Neural cell (in vitro differentiated cells): ENCODE data around the gene NAA38. TPM values are rescaled to one million over a fixed set of nuclear protein-coding genes. Genes with fewer than 3 reads are reported as not detected.

Experiments used
- REST ChIP-seq: IDR thresholded peaks from 2 replicates; pipeline ENCODE4 v1.6.1; 2012; ENCODE audit warnings: borderline replicate concordance
- polyA plus RNA-seq: library from polyadenylated mRNA; depleted of rRNA; stranded (reverse); fragments of >200 nt; gene quantifications from 2 replicates; pipeline ENCODE4 v1.2.3, GENCODE V29; 2014
- small RNA-seq, 3 experiments: library from RNA; depleted of rRNA; stranded (forward); fragments of <200 nt; gene quantifications; one replicate each; pipeline ENCODE3, GENCODE V24; 2012

Gene NAA38
- polyA plus RNA-seq, 1 donor from 2014 or later, result 110 TPM

GRCh38 chr17:7807206-7807605 lies 50.2 kb downstream of the NAA38 start (continued):
- no peak for TF ChIP-seq REST

Small RNA genes within 50 kb of the gene (small RNA-seq; reads per million reads assigned to genes)
- gene SCARNA21, result 10.7 to 16.6 (median 15.8) reads per million in 3 experiments

Other genes starting within 250 kb of the NAA38 start
- 118 and 130 TPM in 2 replicates for gene FXR2, start 242.7 kb downstream of the NAA38 start, polyA plus RNA-seq
- gene SAT2, start 229.7 kb downstream of the NAA38 start, polyA plus RNA-seq, result 303 and 330 TPM in 2 replicates
- gene SHBG, start 227.4 kb downstream of the NAA38 start, polyA plus RNA-seq, result 0.90 and 3.2 TPM in 2 replicates
- 3.2 and 4.2 TPM in 2 replicates for gene ATP1B2, start 206.6 kb downstream of the NAA38 start, polyA plus RNA-seq
- 13.8 and 14.3 TPM in 2 replicates for gene TP53, start 170.1 kb downstream of the NAA38 start, polyA plus RNA-seq
- gene WRAP53, start 169.1 kb downstream of the NAA38 start, polyA plus RNA-seq, result 20.1 and 22.4 TPM in 2 replicates
- gene EFNB3, start 152.4 kb downstream of the NAA38 start, polyA plus RNA-seq, result 36.4 and 46.5 TPM in 2 replicates
- 2.0 and 2.1 TPM in 2 replicates for gene DNAH2, start 139.8 kb downstream of the NAA38 start, polyA plus RNA-seq
- 2.5 and 4.4 TPM in 2 replicates for gene KDM6B, start 23.3 kb downstream of the NAA38 start, polyA plus RNA-seq
- gene TMEM88, start 2.5 kb downstream of the NAA38 start, polyA plus RNA-seq, result 4.2 and 6.7 TPM in 2 replicates
- 21.1 and 30.4 TPM in 2 replicates for gene CYB5D1, start 444 bp upstream of the NAA38 start, polyA plus RNA-seq
- gene CHD3, start 31.2 kb upstream of the NAA38 start, polyA plus RNA-seq, result 115 and 159 TPM in 2 replicates
- 69.9 and 81.4 TPM in 2 replicates for gene RNF227, start 58.7 kb upstream of the NAA38 start, polyA plus RNA-seq
- 5.6 and 7.6 TPM in 2 replicates for gene KCNAB3, start 72.3 kb upstream of the NAA38 start, polyA plus RNA-seq
- gene TRAPPC1, start 74.4 kb upstream of the NAA38 start, polyA plus RNA-seq, result 34.0 and 38.3 TPM in 2 replicates
- 48.7 and 52.0 TPM in 2 replicates for gene CNTROB, start 74.6 kb upstream of the NAA38 start, polyA plus RNA-seq
- 0.07 and 0.10 TPM in 2 replicates for gene GUCY2D, start 145.1 kb upstream of the NAA38 start, polyA plus RNA-seq
- not detected in 2 replicates for gene ALOX15B, start 181.5 kb upstream of the NAA38 start, polyA plus RNA-seq
- gene ALOX12B, start 230.2 kb upstream of the NAA38 start, polyA plus RNA-seq, result 0.31 and 0.34 TPM in 2 replicates